NOMO-1 (cell line): ENCODE data around the gene TFF2.
A peak's percentile ranks its signal among the peaks of the same experiment; 100 is the strongest.

Experiments
- DNase-seq, 2 experiments: peaks; one replicate each; lab custom pipeline; 2025; ENCODE audit not compliant: unreplicated experiment in 2 of 2; lab: John Stamatoyannopoulos, UW

Gene TFF2

GRCh38 chr21:42384156-42384945 is 33.6 kb upstream of the TFF2 start:
- DNase-seq = no peak

GRCh38 chr21:42383331-42383730 is 32.5 kb upstream of the TFF2 start:
- DNase-seq = no peak

GRCh38 chr21:42382915-42383314 is 32.1 kb upstream of the TFF2 start:
- no peak for DNase-seq

- peak; percentile 16 to 22 for DNase-seq
Observed at GRCh38 chr21:42381347-42381984, 30.7 kb upstream of the TFF2 start.

- DNase-seq = peak in 1 of 2 experiments; percentile 0
Observed at GRCh38 chr21:42379426-42380215, 28.8 kb upstream of the TFF2 start.

GRCh38 chr21:42378418-42378817 is 27.6 kb upstream of the TFF2 start:
- DNase-seq = no peak

GRCh38 chr21:42377951-42378340 is 27.2 kb upstream of the TFF2 start:
- no peak for DNase-seq

- DNase-seq = no peak
Observed at GRCh38 chr21:42377211-42377950, 26.6 kb upstream of the TFF2 start.

- no peak for DNase-seq
Observed at GRCh38 chr21:42376338-42376982, 25.7 kb upstream of the TFF2 start.

GRCh38 chr21:42375966-42376337 is 25.2 kb upstream of the TFF2 start:
- DNase-seq = no peak

- no peak for DNase-seq
Observed at GRCh38 chr21:42375506-42375905, 24.7 kb upstream of the TFF2 start.

- no peak for DNase-seq
Observed at GRCh38 chr21:42374864-42375499, 24.2 kb upstream of the TFF2 start.

- DNase-seq = no peak
Observed at GRCh38 chr21:42374457-42374856, 23.7 kb upstream of the TFF2 start.

GRCh38 chr21:42373908-42374455 is 23.2 kb upstream of the TFF2 start:
- no peak for DNase-seq

- no peak for DNase-seq
Observed at GRCh38 chr21:42373196-42373907, 22.6 kb upstream of the TFF2 start.

GRCh38 chr21:42370894-42371654 is 20.3 kb upstream of the TFF2 start:
- no peak for DNase-seq

- no peak for DNase-seq
Observed at GRCh38 chr21:42369821-42370220, 19.0 kb upstream of the TFF2 start.
